A549 (cell line): Measurements from ENCODE around the gene CASTOR1. TPM values are rescaled to one million over a fixed set of nuclear protein-coding genes. Genes with fewer than 3 reads are reported as not detected.

ENCODE experiments used
- ATAC-seq, 2 experiments: fragments of 200-7000 bp in 1 of 2; fragments of >200 bp in 1 of 2; cut with Nextera tagmentation in 1 of 2; cut with Tn5 transposase in 1 of 2; 3 replicates each; pipeline versions ENCODE4 v1.8.0 to v1.9.1; 2018 to 2020; ENCODE audit warnings: mild to moderate bottlenecking in 1 of 2, moderate library complexity in 1 of 2
- CTCF ChIA-PET: fragments of 300-600 bp; sonication (Branson Sonifier 250); formaldehyde crosslinking; extraction: SDS; loops from one replicate; lab custom pipeline; 2021; ENCODE audit warnings: antibody characterized with exemption, inconsistent platforms; lab: Yijun Ruan, JAX
- POLR2A ChIA-PET: fragments of 350-600 bp; formaldehyde crosslinking; extraction: SDS; loops from one replicate; lab custom pipeline; 2021; ENCODE audit warnings: antibody characterized with exemption, inconsistent platforms; lab: Yijun Ruan, JAX
- DNase-seq, 2 experiments: peaks; one replicate each; pipeline versions ENCODE4 v3.0.0 to v3.0.0-alpha.2; 2011 to 2016; ENCODE audit warnings: low read depth in 1 of 2, low spot score in 1 of 2
- FAIRE-seq: peaks from 2 replicates; lab custom pipeline; 2011; peaks lifted over from hg19 to GRCh38; lab: Jason Lieb, UNC
- H3K27ac ChIP-seq, 2 experiments: fragments of >200 bp; sonication (Bioruptor Twin); formaldehyde crosslinking; 3 replicates each; pipeline ENCODE4 v1.5.1; 2016 to 2017
- H3K4me1 ChIP-seq: fragments of >200 bp; sonication (Bioruptor Twin); formaldehyde crosslinking; 3 replicates; pipeline ENCODE4 v1.6.1; 2016
- H3K4me2 ChIP-seq: fragments of >200 bp; sonication (Bioruptor Twin); formaldehyde crosslinking; 3 replicates; pipeline ENCODE4 v1.6.1; 2016
- H3K4me3 ChIP-seq: fragments of >200 bp; sonication (Bioruptor Twin); formaldehyde crosslinking; 3 replicates; pipeline ENCODE4 v1.5.1; 2016
- H3K9me3 ChIP-seq: fragments of >200 bp; sonication (Bioruptor Twin); formaldehyde crosslinking; 3 replicates; pipeline ENCODE4 v1.6.1; 2016
- BCL3 ChIP-seq: fragments of >200 bp; sonication (Bioruptor Twin); formaldehyde crosslinking; IDR thresholded peaks from 3 replicates; pipeline ENCODE4 v1.6.1; 2016
- CBX2 ChIP-seq: fragments of 200-600 bp; sonication (generic); IDR thresholded peaks from 2 replicates; pipeline ENCODE4 v1.6.1; 2016; ENCODE audit warnings: low read depth, mild to moderate bottlenecking, borderline replicate concordance
- CBX8 ChIP-seq: fragments of 200-600 bp; sonication (generic); IDR thresholded peaks from 2 replicates; pipeline ENCODE4 v1.6.1; 2016
- CTCF ChIP-seq: fragments of >200 bp; sonication (Bioruptor Twin); formaldehyde crosslinking; IDR thresholded peaks from 3 replicates; pipeline ENCODE4 v1.5.1; 2016
- E2F6 ChIP-seq: IDR thresholded peaks from 2 replicates; pipeline ENCODE4 v1.6.1; 2012; ENCODE audit warnings: low read depth, borderline replicate concordance
- FOSB ChIP-seq: fragments of 250-450 bp; sonication (Bioruptor Pico); IDR thresholded peaks from 2 replicates; pipeline ENCODE4 v1.5.0; 2020; ENCODE audit warnings: mild to moderate bottlenecking, moderate library complexity
- FOSL2 ChIP-seq, 2 experiments: fragments of 450-650 bp in 1 of 2; fragments of >200 bp in 1 of 2; sonication (Bioruptor Twin) in 1 of 2; formaldehyde crosslinking; IDR thresholded peaks; 2 replicates each; pipeline versions ENCODE4 v1.5.0 to v1.6.1; 2016 to 2020; ENCODE audit warnings: mild to moderate bottlenecking in 1 of 2, moderate library complexity in 1 of 2
- HOXA7 ChIP-seq: fragments of 250-450 bp; sonication (Bioruptor Pico); IDR thresholded peaks from 2 replicates; pipeline ENCODE4 v1.5.0; 2020; ENCODE audit warnings: mild to moderate bottlenecking, moderate library complexity
- HOXB13 ChIP-seq: fragments of 250-450 bp; sonication (Bioruptor Pico); IDR thresholded peaks from 2 replicates; pipeline ENCODE4 v1.5.0; 2020; ENCODE audit warnings: low read depth, mild to moderate bottlenecking, moderate library complexity
- JUN ChIP-seq, 2 experiments: fragments of >200 bp; sonication (Bioruptor Twin); formaldehyde crosslinking; IDR thresholded peaks; 2 replicates in 1 of 2; 3 replicates in 1 of 2; pipeline ENCODE4 v1.6.1; 2016 to 2017
- KDM5A ChIP-seq: fragments of 200-600 bp; sonication (generic); IDR thresholded peaks from 2 replicates; pipeline ENCODE4 v1.6.1; 2016; ENCODE audit warnings: antibody characterized with exemption, mild to moderate bottlenecking
- MAX ChIP-seq: IDR thresholded peaks from 2 replicates; pipeline ENCODE4 v1.6.1; 2012
- MAZ ChIP-seq: fragments of 150-350 bp; IDR thresholded peaks from 2 replicates; pipeline ENCODE4 v1.6.1; 2014; ENCODE audit warnings: antibody characterized with exemption, low read depth, low read length, borderline replicate concordance
- MYC ChIP-seq: IDR thresholded peaks from 2 replicates; pipeline ENCODE4 v1.6.1; 2012; ENCODE audit warnings: mild to moderate bottlenecking, inconsistent platforms, low read length, improper control_type of control experiment, borderline replicate concordance
- PHF8 ChIP-seq: fragments of 200-600 bp; sonication (generic); IDR thresholded peaks from 2 replicates; pipeline ENCODE4 v1.6.1; 2016; ENCODE audit warnings: low read depth, mild to moderate bottlenecking, antibody characterized with exemption, moderate library complexity, borderline replicate concordance
- POLR2AphosphoS2 ChIP-seq: conservative IDR thresholded peaks from 2 replicates; pipeline ENCODE4 v1.6.1; 2012; ENCODE audit warnings: low read length, improper control_type of control experiment, inconsistent platforms
- RAD21 ChIP-seq, 2 experiments: fragments of >200 bp in 1 of 2; sonication (Bioruptor Twin) in 1 of 2; formaldehyde crosslinking in 1 of 2; IDR thresholded peaks in 1 of 2; conservative IDR thresholded peaks in 1 of 2; 2 replicates in 1 of 2; 3 replicates in 1 of 2; pipeline ENCODE4 v1.6.1; 2012 to 2018; ENCODE audit warnings: inconsistent platforms in 1 of 2
- RARB ChIP-seq: fragments of 250-450 bp; sonication (Bioruptor Pico); IDR thresholded peaks from 2 replicates; pipeline ENCODE4 v1.8.0; 2021; ENCODE audit warnings: mild to moderate bottlenecking, moderate library complexity
- RNF2 ChIP-seq: fragments of 200-600 bp; sonication (generic); IDR thresholded peaks from 2 replicates; pipeline ENCODE4 v1.6.1; 2016; ENCODE audit warnings: low read depth, mild to moderate bottlenecking, antibody characterized with exemption, moderate library complexity, borderline replicate concordance
- SMC3 ChIP-seq: fragments of >200 bp; sonication (Bioruptor Twin); formaldehyde crosslinking; IDR thresholded peaks from 3 replicates; pipeline ENCODE4 v1.6.1; 2018; ENCODE audit warnings: inconsistent platforms
- ZC3H11A ChIP-seq: fragments of 450-650 bp; IDR thresholded peaks from 2 replicates; pipeline ENCODE4 v1.6.1; 2014; ENCODE audit warnings: antibody characterized with exemption, mild to moderate bottlenecking
- WGBS: methylation state at CpG from one replicate; pipeline ENCODE4 v1.1.6; 2017; ENCODE audit errors: missing lambda C conversion rate; 5-methylcytosine and 5-hydroxymethylcytosine counted together
- polyA plus RNA-seq, 4 experiments: library from polyadenylated mRNA; depleted of rRNA in 3 of 4; stranded (reverse); fragments of >200 nt; fragmentation: RNase III in 1 of 4; extraction: RNeasy Plus Mini Kit Qiagen cat#74134 plus additional on column Dnase treatment in 1 of 4; gene quantifications; 2 replicates in 3 of 4; 3 replicates in 1 of 4; pipeline ENCODE4 v1.2.3, GENCODE V29; 2011 to 2017

Gene CASTOR1
- polyA plus RNA-seq, 2 of the 4 experiments (the other 2 are of a cell fraction): 4.7 to 12.2 TPM

- FAIRE-seq: no peak
- peak overlapping the region; percentile 76 to 92 for H3K27ac ChIP-seq
- peak; percentile 67 to 73 for DNase-seq
- ChIA-PET CTCF (interaction anchor here (0.6 to 4.0 kb wide), 61 partner anchors 8 to 203 kb away, joined by 3 to 37 read pairs (median 6); partner anchors contain the start of genes CCDC157, MTFP1, RNF215 and SF3A1), POLR2A (interaction anchor here (1.3 kb wide), 1 partner anchor 100 kb away, joined by 3 read pairs; the partner anchor contains the start of gene RNF215)
- WGBS: 10% methylated on average over 9 of the region's 31 CpGs
- H3K4me1 ChIP-seq: peaks cover 40% of the 10 kb centered on the region
- H3K4me2 ChIP-seq: peak overlapping the region; percentile 92; the same call in 2 of the 3 replicates
- H3K9me3 ChIP-seq: no peaks in the 10 kb centered on the region
- H3K4me3 ChIP-seq: no peak overlapping the region
- TF ChIP-seq HOXB13 (CRISPR knock-in tag) (no peak), MAX (no peak), RAD21 (conservative IDR thresholded peaks at IDR 0.05 in 1 of 2, IDR thresholded peaks at IDR 0.05 in 1 of 2) (peak; percentile 74 to 80), HOXA7 (CRISPR knock-in tag) (no peak), ZC3H11A (no peak), CBX8 (no peak), CTCF (peak; percentile 84), PHF8 (no peak), CBX2 (no peak), RARB (CRISPR knock-in tag) (no peak), FOSB (CRISPR knock-in tag) (no peak), BCL3 (no peak), MYC (no peak), SMC3 (peak; percentile 71), JUN (IDR thresholded peaks at IDR 0.05) (peak in 1 of 2 experiments; percentile 4; a peak in 1 of 5 replicates)
- ATAC-seq: peak; percentile 22 to 62; a peak in 4 of 6 replicates
These were observed 2.3 kb downstream of the CASTOR1 start for GRCh38 chr22:30286813-30287647.

- TF ChIP-seq KDM5A (no peak), E2F6 (no peak), MAZ (no peak), POLR2AphosphoS2 (no peak), FOSL2 (IDR thresholded peaks at IDR 0.05) (no peak), FOSL2 (CRISPR knock-in tag; IDR thresholded peaks at IDR 0.05) (no peak), RNF2 (no peak)
- TF ChIP-seq, all 56 proteins: peak for 0
- 65% methylated on average over 4 of the region's 5 CpGs for WGBS
- peak overlapping the region; percentile 92; the same call in 1 of the 3 replicates for H3K4me2 ChIP-seq
- CTCF ChIA-PET: interaction anchor here (0.6 to 4.0 kb wide), 13 partner anchors 9 to 197 kb away, joined by 3 to 37 read pairs (median 4); partner anchors contain the start of gene RNF215
- H3K27ac ChIP-seq: peak overlapping the region; percentile 76 to 92
- no peak overlapping the region for H3K4me3 ChIP-seq
- POLR2A ChIA-PET: no interaction called here
- FAIRE-seq (no peak), DNase-seq (no peak), ATAC-seq (no peak)
- no peaks in the 10 kb centered on the region for H3K9me3 ChIP-seq
- peaks cover 40% of the 10 kb centered on the region for H3K4me1 ChIP-seq
These were observed 3.0 kb downstream of the CASTOR1 start for GRCh38 chr22:30286331-30286730.
